ENCODE measurements around the gene EVC.

The EVC gene

DNA sequence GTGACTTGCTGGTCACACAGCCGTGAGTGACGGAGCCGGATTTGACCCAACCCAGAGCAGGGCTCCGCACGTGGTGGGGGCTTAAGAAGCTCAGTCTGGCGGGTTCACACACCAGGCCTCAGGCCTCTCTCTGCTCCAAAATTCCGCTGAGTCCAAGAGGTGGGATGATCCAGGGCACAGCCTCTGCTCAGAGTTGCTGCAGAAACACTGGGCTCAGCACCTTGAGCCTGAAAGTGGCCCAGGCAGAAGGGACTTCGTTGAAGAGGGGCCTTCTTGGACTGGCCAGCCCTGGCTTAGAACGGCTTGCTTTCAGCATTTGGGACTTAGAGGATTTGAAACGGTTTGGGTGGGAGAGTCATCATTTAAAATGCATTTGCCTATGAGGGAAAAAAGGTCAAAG, 21.2 kb downstream of the EVC start:
- no peak for DNase-seq

DNA sequence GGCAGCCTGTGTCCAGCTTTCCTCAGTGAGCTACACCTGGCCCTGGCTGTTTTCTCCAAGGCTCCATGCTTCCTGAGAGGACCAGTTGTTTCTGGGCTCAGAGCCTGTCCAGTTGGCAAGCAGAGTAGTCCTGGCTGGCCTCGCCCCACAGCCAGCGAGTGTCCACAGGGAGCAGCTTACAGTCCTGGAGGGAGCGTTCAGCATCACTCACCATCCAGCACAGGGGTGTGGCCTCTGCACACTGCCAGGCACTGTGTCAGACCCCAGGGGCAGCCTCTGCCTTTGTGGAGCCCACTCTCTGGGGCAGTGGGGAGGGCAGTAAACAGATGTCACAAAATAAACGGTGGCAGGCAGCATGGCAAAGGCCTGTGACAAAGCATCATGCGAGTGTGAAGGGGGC, 23.9 kb downstream of the EVC start:
- DNase-seq, result no peak

DNA sequence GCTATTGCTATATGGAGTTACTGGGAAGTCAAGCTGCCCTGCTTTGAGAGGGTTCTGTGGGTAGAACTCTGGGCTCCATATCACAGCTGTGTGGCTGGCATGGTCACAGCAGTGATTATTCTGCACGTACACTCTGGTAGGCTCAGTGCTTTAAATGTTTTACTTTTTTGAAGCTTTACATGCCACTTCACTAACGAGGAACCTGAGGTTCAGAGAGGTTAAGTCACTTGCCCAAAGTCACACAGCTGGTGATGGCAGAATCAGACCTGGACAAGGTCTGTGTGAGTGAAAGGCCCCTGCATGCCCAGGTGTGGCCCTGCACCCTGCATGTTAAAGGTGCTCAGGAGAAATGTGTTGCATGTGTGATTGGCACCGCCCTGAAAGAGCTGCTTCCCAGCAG, 24.5 kb downstream of the EVC start:
- no peak for DNase-seq

GRCh38 chr4:5738061-5738460, 27.1 kb downstream of the EVC start:
- no peak for DNase-seq

DNA sequence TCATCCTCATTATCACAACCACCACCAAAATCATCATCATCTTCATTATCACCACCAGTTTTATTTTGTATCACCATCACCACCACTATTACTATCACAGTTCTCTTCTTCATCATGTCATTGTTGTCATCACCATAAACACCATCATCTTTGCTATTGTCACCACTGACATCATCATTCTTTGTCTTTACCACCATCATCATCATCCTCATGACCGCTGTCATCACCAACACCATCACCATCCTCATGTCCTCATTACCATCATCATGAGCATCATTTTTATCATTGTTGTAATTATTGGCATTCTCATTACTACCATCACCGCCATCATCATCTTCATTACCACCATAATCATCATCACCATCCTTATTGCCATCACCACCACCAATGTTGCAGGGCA, 31.4 kb downstream of the EVC start:
- no peak for DNase-seq

GRCh38 chr4:5742968-5743367, 32.0 kb downstream of the EVC start:
- DNase-seq, result no peak

GRCh38 chr4:5746250-5746649, 35.2 kb downstream of the EVC start:
- DNase-seq, result no peak

- DNase-seq, result no peak
Measured at GRCh38 chr4:5746829-5747737, 36.1 kb downstream of the EVC start.

- DNase-seq, result no peak
Measured at GRCh38 chr4:5747738-5748375, 36.9 kb downstream of the EVC start.

DNA sequence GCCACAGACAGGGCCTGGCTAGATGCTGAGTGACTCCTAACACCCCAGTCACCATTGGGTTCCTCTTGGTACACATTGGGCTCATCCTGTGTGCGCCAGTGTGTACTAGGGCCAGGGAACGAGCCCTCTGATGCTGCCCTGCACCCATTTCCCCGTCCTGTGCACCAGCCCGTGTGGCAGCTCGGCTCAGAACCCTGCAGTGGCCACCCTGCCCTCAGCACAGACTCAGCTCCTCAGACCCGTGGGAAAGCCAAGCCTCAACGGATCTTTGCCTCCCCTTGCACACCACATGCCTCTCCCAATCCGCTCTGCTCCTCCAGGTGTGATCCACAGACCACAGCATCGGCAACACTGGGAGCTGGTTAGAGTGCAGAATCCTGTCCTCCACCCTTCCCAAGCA, 38.6 kb downstream of the EVC start:
- DNase-seq, result no peak

DNA sequence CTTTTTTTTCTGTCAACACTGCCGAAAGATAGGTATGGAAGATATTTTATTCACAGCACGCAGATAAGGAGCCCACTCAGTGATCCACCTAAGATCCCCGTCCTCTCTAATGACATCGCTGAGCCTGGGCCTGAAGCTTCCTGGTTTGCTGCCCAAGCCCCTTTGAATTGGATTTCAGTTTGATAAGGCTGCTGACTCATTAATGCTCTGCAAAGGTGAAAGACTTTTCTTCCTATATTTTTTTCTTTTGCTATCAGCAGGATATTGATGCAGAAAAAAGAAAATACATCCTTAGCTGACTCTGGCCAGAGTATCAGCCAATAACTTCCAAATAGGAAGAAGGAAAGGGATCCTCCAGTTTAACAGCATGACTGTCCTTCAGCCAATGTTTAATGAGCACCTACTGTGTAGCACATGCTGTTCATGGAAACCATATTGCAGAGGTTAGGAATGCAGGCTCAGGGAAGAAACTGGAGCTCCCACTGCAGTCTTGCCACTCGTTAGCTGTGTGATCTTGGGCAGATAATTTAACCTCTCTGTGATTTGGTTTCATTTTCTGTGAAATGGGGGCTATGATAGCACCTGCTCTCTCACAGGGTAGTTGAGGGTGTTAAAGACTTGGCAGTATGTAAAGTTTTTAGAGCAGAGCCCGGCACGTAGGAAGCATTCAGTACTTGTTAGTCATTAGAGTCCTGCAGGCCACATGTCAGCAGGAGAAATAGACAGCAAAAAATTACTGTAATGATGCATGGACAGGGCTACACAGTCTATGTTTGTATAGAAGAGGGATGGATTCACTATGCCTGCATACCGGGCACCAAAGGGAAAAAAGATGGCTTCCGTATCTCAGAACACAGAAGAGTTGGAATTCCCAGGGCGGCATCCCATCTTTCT, 39.3 kb downstream of the EVC start:
- DNase-seq, result no peak

DNA sequence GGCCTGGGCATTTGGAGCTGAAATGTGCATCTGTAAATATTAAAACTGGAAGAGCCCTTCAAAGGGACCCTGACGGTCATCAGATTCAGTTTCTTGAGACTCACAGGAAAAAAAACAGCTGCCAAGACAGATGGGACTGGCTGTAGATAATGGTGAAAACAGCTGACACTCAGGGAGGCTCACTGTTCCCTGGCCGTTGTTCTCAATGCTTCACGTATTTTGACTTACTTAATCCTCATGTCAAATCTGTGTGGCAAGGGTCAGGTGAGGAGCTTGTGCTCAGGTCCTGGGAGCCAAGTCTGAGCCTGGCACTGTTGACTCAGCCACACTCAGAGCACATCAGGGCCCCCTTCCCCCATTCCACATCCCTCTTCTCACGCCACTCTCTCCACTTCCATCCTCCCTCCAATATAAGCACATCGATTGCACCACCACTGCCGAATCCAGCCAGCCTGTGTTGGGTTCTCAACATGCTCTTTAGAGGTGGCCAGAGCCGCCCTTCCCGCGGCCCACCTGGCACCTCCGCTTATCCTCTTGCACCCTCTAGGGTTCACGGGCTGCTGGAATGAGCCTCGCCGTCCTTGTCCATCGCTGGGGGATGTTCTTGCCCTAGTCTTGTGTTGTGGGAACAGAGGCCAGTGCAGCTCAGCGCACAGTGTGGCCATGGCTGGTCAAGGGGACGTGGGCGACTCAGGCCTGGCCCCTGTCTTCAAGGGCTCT, 40.1 kb downstream of the EVC start:
- no peak for DNase-seq

DNA sequence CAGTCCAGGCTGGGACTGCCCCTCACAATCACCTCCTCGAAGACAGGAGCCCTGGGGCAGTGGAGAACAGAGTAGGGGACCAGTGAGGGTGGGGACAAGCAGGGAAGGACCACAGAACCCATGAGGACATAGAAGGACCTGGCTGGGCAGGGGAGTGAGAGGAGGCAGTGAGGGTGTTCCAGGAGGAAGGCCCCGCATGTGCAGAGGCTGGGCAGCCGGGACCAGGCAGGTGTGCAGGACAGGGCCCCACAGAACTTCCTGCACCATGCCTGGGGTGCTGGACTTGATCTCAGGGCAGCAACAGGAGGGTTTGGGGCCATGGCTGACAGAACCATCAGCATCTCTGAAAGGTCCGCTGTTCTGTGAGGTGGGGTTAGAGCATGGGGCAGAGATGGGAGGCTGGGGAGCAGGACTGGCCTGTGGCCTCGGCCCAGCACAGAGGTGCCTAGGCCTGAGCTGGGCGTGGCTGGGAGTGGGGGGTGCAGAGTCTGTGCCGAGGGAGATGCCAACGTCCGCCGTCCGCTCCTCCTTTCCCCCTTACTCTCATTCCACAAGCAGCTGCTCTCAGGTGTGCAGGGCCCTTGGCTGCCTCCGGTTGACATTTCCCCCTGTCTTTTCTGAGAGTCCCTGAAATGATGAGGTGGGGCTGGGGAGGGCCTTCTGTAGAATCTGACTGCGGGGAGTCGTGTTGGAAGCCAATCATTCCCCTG, 40.8 kb downstream of the EVC start:
- DNase-seq, result no peak

GRCh38 chr4:5752376-5753184, 41.6 kb downstream of the EVC start:
- DNase-seq, result no peak

- no peak for DNase-seq
Measured at GRCh38 chr4:5753366-5753765, 42.4 kb downstream of the EVC start.

DNA sequence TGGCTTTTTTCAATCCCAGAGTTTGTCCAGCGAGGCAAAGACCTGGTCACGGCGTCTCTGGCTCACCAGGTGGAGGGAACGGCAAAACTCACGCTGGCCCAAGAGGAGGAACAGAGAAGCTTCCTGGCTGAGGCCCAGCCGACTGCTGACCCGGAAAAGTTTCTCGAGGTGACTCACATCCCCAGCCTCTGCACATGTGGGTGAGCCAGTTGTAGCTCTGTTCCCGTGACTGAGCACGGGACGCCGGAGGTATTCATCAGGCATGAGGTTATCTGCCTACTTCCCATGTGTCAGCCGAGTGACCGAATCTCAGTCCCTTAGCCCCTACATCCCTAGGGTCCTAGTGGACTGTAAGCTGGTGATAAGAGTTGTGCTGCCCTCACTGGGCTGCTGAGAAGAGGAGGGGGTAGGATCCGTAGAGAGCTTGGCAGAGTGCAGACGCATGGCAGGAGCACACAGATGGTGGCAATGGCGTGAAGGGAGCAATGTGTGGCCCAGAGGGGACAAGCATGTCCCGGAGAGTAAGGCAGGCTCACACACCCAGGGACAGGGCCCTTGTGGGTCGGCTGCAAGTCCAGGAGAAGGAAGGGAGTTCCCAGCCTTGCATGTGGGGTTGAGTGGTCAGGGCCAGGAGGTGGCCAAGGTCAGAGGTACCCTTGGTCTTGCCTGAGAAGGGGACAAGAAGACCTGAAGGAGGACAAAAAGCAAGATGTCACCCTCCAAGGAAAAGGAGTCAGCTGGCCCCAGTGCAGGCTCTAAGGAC, 42.9 kb downstream of the EVC start:
- DNase-seq, result no peak

DNA sequence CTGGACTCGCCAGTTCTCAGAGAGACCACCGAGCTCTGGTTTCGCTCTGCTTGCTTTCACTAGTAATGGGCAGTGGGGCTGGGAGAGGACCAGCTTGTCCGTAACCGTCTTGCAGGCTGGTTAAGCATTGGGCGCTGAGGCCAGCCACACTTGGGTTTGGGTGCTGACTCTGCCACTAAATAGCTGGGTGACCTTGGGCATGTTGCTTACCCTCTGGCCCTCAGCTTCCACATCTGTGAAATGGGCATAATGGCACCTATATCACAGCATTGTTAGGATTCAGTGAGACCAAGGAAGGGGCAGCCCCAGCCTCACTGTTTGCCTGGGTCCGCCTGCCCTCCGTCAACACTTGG, 43.5 kb downstream of the EVC start:
- DNase-seq, result no peak

GRCh38 chr4:5755161-5755560, 44.2 kb downstream of the EVC start:
- DNase-seq, result no peak

- DNase-seq, result no peak
Measured at GRCh38 chr4:5755679-5756078, 44.7 kb downstream of the EVC start.

- no peak for DNase-seq
Measured at GRCh38 chr4:5756271-5756670, 45.3 kb downstream of the EVC start.

GRCh38 chr4:5757091-5757490, 46.1 kb downstream of the EVC start:
- DNase-seq, result no peak

Measured in stimulated activated CD4-positive, alpha-beta T cell treated with anti-CD3 and anti-CD28 coated beads, Interleukin-12 subunit alpha, Interleukin-12 subunit beta, amount 100 ng/mL, for 4 hours (primary cell).